NCI-H2196 (cell line): ENCODE measurements around the gene NTRK1.
A peak's percentile ranks its signal among the peaks of the same experiment; 100 is the strongest.

Experiments used
- DNase-seq: peaks from one replicate; lab custom pipeline; 2025; ENCODE audit not compliant: unreplicated experiment; lab: John Stamatoyannopoulos, UW

Gene NTRK1

DNA sequence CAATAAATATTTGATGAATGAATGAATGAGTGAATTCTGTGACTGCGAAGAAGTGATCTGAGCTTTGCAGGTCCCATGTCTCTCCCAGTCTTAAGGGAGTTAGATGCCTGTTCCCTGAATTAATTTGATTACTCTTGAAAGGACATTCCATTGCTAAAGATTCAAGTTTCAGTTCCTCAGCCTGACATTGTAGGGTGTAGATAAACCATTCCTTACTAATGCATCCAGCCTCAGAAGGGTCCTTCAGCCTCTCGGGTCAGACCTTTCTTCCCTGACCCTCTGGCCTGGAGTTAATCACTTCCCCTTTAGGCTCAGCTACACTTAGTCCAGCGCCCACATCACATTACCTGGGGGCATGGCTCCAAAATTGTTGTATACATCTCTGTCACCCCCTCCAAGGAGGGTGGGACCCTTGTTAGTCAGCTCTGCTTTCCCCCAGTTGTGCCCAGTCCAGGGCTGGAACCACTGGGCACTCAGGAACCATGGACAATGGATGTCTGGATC lies 4.3 kb upstream of the NTRK1 start:
- DNase-seq, result no peak

DNA sequence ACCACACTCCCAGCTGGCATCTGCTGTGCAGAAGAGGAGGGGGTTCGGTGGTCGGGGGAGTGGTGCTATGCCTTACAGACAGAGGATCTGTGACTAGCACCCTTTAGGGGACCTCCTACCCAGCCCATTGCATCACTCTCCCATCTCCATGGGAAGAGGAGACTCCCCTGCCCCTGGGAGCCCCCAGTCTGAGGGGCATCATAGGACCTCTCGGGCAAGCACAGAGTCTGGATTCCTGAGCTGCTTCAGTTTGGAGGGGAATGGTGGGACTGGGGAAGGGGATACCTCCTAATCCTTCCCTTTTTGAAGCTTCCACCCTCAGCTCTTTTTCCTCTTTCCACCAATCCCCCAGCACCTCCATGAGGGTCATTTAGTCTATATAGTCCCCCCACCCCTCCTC lies 3.1 kb upstream of the NTRK1 start:
- DNase-seq, result no peak

DNA sequence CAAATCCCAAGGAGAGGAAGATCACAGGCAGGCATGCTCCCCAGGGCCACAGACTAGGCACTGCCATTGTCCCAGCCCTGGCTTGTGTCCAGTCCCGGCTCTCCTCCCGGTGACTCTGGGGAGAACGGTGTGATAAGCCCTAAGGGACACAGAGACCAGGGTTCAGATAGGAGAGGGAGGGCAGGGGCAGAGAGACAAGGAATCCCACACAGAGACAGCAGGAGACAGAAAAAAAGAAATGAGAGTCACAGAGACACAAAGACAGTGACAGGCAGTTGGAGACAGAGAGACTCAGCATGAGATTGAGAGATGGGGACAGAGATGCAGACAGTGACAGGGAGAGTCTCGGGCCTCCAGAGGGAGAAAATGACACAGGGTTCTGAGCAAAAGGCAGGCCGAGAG lies 2.1 kb upstream of the NTRK1 start:
- DNase-seq, result no peak

DNA sequence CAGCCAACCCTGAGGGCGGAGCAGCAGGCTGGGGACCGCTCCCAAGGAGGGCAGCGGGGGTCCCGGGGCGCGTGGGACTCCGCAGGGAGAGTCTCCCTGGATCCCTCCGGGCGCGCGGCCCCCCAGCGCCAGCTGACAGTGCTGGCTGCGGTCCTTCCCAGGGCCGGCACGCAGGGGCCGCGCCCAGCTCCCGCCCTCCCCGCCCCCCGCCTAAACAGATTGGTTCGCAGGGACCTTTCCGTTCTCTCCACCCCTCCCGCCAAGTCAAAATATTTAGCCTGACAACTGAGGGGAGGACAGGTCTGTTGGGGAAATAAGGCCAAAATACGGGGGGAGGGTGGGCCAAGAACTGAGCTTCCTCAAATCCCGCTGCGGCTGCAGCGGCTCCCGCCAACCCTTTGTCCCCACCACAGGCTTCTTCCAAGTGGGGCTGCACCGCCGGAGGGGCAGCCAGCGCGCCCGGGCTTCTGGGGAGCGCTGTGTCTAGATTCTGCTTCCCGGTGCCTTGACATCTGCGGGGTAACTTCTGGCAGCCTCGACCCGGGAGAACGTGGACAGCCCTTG lies 1.6 kb upstream of the NTRK1 start, which contains the start of gene INSRR:
Gene INSRR (minus strand): TSS at position 159 of the 564 bp plus-strand sequence. CDS start 496 bp downstream, outside the sequence.
- no peak for DNase-seq

DNA sequence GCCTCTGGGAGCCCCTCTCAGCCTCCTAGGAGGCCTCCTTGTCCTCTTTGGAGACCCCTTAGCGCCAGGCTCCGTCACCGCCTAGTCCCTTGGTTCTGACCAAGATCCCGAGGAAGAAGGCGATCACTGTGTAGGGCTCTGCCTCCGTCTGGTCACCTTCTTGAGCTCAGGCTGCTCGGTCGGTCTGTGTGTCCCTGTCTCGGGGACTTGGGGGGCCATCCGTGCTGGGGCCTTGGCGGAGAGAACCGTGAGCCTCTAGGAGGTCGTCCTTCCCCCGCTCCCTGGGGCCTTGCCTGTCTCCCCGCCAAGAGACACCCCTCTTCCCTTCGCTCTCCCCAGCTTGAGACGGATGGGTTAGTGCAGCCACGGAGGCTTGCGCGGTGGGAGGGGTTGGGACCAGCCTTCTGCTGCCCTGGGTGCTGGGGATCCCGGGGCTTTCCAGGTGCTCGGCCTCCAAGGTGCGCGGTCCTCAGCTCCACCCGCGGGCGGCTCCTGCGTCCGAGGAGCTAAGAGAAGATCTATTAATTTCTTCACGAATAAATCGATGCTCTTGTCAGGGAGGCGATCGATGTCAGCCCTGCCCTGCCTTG lies 1.0 kb upstream of the NTRK1 start:
- no peak for DNase-seq

DNA sequence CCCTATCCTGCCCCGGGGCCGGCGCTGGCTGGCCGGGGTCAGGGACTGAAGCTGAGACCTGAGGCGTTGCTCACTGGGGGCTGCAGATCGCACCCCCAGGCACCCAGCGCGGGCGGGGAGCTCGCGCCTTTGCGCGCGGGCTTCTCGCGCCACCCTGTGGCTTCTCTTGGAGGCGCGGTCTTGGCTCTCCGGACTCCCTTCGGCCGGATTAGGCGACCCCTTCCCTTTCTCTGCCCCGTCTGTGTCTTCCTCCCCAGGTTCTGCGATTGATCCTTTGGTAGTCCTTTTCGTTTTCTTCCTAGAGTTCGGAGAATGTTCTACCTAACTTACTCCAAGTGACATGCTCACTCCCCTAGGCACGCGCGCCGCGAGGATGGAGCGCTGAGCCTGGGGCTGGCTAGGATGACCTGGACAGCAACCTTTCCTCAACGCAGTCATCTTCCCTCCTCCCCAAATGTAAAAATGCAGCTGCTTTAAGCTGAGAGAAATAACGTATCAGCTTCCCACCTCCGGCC lies 495 bp upstream of the NTRK1 start:
- DNase-seq, result peak; percentile 75

DNA sequence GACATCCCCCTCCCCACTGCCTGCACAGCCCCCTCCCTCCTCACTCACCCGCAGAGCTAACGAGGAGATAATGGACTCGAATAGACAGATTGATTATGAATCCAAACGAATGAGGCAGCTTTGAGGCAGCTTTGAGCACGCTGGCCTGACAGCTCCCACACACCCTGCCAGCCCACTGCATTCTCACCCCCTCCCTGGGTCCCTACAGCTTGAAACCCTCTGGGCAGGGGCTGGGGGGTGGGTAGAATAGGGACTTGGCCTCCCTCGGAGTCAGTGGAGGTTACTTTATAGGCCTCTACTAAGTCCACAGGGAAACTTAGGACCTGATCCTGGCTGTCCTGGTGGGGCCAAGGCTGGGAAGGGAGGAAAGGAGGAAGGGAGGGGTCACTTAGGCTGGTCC lies 1.9 kb downstream of the NTRK1 start:
- DNase-seq, result no peak

DNA sequence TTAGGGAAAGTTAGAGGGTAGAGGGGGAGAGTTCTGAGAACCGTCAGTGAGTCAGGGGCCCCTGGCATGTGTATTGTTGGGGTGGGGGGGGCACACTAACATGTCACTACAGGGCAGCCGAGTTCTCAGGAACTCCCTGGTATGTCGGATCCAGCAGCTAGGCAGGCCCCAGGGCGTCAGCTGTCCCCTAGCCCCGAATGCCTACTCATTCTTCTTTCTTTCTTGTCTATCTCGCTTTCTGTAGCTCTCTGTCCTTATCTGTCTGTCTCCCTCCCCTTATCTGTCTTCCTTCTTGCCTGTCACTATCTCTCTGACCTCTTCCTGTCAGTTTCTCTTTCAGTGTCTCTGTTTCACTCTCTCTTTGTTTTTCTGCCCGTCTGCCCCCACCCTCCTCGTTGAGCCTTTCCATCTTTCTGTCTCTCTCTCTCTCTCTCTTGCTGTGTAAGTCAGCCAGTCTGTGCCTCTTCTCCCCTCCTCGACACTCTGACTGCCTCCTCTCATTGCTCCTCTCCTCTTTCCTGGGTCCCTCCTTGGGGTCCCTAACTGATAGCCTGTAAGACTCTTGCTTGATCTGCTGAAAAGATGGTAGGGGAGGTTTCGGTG lies 2.4 kb downstream of the NTRK1 start:
- DNase-seq, result no peak

DNA sequence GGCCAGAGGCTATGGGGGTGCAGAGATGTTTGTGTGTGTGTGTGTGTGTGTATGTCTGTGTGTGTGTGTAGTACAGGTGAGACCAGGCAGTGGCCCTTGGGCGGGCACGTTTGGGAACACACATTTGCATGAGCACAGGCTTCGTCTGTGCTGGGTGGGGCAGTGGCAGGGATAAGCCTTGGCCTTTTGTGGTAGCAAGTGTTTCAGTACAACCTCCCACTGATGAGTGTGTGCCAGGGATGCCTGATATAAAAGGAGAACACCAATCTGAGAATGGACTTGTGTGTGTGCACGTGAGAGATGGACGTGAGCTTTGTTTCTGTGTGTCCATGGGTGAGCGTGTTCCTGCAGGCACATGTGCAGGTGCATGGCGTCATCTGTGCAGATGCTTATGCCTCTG lies 3.0 kb downstream of the NTRK1 start:
- DNase-seq, result no peak

DNA sequence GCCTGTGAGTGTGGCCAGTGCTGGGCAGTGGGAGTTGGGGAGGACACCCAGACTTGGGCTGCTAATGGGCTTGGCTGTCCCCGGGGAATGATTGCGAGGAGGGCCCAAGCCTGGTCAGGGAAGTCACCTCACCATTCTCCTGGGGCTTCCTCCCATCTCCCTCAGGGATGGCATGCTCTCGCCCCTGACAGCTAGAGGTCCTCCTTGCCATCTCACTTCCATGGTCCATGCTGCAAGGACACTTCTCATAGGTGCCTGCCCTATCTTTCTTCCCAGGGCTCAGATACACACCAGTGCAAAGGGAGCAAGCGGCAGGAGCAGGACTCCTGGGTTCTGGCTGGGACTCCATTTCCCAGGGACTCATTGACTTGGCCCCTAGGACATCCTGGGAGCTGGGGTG lies 4.1 kb downstream of the NTRK1 start:
- no peak for DNase-seq

DNA sequence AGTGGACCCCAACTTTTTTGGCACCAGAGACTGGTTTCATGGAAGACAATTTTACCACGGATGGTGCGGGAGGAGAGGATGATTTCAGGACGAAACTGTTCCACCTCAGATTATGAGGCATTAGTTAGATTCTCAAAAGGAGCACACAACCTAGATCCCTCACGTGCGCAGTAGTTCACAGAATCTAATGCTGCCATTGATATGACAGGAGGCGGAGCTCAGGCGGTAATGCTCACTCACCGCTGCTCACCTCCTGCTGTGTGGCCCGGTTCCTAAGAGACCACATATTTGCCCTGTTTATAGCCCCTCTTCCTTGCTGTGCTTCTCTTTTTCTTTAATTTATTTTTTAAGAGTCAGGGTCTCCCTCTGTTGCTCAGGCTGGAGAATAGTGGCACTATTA lies 4.6 kb downstream of the NTRK1 start:
- no peak for DNase-seq

DNA sequence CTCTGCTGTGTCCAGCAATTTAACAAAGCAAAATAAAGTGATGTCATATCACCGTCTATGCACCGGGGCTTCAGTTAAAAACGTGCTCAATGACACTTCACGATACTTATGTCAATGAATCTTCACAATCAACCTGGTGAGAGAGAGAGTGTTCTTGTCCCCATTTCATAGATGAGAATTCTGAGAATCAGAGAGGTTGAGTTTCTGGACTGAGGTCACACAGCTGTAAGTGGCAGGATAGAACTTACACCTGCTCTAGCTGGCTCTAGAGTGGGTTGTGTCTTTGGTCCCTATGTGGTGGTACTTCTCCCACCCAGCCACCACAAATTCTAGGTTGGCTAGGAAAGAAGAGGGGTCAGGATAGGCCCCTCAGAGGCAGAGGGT lies 5.2 kb downstream of the NTRK1 start:
- no peak for DNase-seq

DNA sequence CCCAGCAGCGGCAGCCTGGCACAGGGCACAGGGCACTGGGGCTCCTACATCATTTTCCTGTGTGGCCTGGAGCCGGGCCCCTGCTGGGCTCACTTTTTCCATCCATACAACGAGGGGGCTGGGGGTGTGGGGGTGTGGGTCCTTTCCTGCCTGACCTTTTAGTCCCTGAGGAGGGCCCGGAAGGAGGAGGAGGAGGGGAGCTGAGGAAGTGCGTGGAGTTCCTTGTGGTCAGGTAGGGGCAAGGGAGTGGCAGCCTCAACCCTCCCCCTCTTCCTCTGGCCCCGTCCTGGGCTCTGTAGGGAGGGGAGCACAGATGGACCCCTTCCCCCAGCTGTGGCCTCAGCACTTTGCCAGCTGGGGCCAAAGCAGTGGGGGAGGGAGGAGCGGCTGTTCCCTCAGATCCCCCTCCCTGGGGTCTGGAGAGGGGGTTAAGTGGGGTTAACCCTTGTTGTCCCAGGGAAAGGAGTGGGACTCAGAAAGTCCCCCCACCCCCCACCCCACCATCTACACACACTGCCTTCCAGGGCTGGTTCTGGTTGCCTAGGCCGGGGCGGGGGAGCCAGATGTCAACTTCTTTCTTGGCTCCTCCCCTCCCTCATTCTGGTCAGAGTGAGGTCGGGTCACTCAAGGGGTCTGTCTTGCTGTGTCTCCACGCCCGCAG lies 5.7 kb downstream of the NTRK1 start:
- DNase-seq, result no peak

DNA sequence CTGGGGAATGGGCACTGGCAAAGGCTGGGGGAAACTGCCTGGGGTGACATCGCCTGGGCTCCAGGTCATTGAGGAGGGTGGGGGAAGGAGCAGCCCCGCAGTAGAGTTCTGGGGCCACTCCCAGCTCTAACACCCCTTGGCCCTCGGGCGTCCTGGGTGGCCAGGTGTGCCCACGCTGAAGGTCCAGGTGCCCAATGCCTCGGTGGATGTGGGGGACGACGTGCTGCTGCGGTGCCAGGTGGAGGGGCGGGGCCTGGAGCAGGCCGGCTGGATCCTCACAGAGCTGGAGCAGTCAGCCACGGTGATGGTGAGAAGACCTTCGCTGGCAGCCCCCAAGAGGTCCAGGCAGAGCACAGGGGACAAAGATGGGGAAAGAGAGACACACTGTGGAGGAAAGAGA lies 7.7 kb downstream of the NTRK1 start:
- no peak for DNase-seq

DNA sequence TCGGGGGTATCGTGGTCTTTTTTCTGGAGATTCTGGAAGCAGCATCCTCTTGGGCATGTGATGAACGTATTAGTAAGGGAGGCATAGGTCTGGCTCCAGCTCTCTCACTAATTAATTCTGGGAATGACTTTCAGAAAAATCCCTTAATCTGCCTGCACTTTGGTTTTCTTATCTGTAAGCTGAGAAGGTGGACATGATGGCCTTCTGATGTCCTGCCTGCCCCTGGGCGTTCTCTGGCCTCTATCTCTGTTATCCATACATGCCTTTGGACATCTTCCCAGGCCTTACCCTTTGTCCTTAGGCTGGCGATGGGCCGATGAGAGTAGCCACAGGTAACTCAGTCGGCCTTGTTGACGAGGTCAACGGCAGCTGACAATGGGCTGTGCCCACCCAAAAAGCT lies 8.8 kb downstream of the NTRK1 start:
- DNase-seq, result no peak

DNA sequence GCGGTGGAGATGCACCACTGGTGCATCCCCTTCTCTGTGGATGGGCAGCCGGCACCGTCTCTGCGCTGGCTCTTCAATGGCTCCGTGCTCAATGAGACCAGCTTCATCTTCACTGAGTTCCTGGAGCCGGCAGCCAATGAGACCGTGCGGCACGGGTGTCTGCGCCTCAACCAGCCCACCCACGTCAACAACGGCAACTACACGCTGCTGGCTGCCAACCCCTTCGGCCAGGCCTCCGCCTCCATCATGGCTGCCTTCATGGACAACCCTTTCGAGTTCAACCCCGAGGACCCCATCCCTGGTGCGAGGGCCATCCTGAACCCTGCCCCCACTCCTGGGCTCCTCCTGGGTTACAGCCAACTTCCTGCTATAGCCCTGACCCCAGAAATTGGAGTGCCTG lies 13.0 kb downstream of the NTRK1 start:
- DNase-seq, result no peak

DNA sequence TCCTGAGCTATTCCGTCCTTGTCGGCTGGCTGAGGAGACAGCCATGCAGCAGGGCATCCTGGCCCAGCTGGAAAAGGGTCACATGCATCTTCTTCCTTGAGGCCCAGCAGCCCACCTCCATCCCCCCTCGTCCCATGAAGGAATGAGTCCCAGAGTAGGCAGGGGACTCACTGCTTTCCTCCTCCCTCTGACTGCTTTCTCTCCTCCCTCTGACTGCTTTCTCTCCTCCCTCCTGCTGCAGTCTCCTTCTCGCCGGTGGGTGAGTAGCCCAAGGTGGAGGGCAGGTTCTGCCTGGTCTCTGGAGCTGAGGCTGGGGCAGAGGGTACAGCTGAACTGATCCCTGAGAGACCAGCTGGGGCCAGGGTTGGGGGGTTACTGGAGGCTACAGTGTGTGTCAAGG lies 13.5 kb downstream of the NTRK1 start:
- no peak for DNase-seq

DNA sequence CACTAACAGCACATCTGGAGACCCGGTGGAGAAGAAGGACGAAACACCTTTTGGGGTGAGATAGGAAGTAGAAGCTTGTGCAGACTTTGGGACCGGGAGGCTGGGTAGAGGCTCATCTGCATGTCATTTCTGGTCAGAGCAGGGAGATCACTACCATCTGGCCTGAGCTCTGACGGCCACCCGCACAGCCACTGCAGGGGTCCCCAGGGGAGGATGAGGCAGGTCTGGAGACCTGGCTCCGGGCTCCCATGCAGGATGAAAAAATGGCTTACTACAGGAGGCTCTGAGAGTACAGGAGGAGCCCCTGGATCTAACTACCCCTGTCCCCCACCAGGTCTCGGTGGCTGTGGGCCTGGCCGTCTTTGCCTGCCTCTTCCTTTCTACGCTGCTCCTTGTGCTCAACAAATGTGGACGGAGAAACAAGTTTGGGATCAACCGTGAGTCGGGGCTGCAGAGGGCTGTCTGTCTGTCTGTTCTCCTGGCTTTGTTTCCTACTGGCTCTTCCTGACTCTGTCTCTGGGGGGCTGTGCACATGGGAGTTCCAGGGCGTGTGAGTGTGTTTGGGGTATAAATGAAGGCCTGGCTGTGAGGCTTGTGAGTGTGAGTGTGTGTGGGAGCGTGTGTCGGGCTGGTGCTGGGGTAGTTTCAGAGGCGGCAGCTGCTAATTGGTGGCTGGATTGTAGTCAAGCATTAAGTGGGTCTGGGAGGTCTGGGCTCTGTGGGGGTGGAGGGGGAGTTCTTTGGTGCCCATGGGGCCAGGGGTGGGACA lies 14.1 kb downstream of the NTRK1 start:
- no peak for DNase-seq

DNA sequence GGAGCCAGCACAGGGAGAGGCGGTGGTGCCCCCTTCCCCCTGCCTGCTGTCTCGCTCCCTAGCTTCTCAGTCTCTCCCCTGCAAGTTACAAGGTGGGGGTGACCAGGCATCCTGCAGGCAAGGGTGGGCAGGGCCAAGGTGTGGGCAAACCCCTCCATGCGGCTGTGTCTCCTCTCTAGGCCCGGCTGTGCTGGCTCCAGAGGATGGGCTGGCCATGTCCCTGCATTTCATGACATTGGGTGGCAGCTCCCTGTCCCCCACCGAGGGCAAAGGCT lies 14.6 kb downstream of the NTRK1 start:
- no peak for DNase-seq

DNA sequence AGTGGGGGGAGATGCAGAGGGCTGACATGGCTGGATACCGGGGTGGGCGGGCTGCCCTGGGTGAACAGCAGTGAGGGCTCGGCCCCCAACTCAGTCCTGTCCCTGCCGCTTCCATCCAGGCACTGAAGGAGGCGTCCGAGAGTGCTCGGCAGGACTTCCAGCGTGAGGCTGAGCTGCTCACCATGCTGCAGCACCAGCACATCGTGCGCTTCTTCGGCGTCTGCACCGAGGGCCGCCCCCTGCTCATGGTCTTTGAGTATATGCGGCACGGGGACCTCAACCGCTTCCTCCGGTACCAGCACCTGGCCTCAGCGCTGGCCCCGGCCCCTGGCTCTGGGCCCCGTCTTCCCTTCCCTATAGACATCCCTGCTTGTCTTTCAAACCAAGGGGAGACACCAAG lies 15.6 kb downstream of the NTRK1 start:
- no peak for DNase-seq

DNA sequence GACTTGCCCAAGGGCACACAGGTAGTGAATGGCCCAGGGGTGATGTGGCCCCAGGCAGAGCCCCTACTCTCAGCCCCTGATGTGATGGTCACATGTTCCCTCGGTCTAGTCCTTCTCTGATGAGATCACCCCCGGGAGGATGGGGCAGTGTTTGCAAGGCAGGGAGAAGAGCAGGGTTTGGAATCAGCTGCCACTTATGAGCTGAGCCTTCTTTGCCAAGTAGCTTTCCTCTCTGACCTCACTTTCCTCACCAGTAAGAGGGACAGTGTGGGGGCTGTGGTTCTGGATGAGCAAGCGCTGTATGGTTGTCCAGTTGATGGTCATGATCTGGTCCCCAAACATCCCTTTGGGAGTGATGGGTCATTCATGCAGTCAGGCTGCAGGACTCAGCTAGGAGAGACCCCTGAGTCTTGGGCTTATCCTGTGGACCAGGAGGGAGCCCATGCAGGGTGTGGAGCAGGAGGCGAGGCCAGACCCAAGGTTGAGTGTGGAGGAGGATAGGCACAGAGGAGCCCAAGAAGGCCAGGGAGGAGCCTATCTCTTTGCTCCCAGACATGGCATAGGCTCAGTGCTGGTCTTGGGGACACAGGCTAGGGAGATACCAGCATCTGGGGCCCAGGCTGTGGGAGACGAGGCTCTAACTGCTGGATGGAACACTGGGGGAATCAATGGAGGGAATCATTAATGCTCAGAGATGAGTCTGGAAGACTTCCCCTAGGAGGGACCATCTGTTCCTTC lies 16.9 kb downstream of the NTRK1 start:
- DNase-seq, result no peak
